AG20443 (cell line): Measurements from ENCODE around the gene GRIP1.

Source experiments
- DNase-seq: peaks from one replicate; pipeline ENCODE4 v3.0.0; 2012; ENCODE audit warnings: low spot score, mixed read lengths

GRIP1 gene

DNA sequence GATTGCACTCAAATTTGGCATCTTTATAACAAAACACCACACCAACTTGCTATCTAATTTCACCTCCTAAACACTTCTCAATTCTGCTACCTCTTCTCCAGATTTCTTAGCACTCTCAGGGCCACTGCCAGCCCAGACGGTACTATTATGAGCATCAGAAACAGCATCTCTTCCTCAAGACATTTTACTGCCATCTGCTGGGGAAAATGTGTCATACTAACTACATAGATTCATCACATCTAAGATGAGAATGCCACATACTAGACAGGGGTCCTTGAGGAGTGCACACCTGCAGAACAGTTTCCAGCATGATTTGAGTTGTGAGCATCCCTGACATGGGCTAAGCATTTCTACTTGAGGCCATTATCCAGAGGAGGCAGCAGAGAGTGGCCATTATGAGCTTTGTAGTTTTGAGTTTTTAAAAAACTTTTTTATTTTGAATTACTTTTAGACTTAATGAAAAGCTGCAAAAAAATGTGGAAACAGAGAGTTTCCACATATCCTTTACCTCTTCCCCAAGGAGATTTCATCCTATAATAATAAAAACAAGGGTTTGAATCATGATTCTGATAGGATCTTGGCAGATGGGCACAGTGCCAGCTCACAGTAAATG lies 15.1 kb upstream of the GRIP1 start:
- peak; percentile 65 for DNase-seq

DNA sequence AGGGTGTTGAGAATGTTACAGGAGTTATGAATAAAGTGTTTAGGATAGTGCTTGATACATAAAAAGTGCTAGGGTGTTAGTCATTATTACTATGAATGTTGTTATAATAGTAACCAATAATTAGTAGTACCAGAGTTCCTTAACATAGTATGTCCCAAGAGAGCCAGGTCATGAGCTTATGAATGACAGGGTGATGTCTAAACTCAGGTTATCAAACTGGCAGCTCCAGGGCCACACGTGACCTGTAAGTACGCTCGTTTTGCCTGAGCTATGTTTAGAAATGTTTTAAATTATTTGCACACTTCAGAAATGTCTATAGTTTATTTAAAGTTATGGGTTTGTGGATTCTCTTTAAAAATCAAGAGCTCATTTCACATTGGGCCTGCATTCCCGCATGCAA lies 14.1 kb upstream of the GRIP1 start:
- DNase-seq = no peak

DNA sequence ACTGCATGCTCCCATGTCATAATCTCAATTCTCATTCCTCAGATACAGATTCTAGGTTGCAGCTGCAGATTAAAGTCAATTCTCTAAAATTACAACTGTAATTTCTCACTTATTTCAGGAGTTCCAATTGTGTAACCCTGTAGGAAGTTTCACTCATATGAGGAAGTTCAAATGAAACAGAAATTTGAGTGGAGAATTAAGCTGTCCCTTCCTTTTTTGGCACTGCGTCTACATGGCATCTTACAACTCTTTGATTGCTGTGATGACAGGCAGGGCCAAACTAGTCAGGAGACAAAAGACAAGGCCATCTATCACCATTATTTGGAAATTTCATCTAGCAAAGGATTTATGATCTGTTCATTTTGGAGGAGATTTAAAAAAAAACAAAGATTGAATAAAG lies 13.3 kb upstream of the GRIP1 start:
- DNase-seq = no peak

DNA sequence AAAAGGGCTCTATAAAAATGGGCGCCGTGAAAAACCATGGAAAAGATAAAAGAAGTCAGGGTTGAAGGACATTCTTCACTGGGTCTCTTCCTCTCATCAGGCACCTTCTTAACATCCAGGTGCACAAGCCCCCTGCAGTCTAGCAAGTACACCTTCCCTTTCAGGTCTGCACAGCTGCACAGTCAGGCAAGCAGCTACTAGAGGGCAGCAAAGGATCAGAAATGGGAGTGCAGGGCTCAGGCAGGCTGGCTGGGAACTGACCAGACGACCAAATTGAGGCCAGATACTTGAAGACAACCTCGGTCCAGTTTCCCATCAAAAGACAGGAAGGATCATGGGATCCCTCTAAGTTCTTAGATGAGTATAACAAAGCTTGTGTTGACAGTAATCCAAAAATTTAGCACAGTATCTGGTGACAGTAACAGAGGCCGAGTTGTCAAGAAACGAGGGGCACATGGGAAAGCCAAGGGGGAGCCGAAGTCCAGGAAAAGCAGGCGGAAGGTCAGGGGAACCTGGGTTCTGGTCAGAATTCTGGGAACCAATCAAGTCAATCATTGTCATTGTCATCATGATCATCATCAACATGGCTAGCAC lies 10.1 kb upstream of the GRIP1 start:
- DNase-seq = peak; percentile 48

DNA sequence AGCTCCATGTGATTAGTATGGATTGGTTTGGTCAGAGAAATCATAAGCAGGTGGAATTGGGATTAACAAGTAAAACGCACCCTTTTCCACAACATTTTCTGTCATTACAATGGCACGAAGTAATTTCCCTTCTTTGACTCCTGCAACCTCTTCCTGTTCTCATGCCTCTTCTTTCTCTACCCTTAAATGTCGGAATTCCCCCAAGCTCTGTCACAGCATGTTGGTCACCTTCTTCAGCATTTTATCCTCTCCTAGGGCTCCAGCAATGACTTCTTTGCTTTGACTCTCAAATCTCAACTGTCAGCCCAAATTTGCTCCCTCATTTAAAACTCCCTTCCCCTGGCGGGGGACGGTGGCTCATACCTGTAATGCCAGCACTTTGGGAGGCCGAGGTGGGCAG lies 5.3 kb upstream of the GRIP1 start:
- no peak for DNase-seq

DNA sequence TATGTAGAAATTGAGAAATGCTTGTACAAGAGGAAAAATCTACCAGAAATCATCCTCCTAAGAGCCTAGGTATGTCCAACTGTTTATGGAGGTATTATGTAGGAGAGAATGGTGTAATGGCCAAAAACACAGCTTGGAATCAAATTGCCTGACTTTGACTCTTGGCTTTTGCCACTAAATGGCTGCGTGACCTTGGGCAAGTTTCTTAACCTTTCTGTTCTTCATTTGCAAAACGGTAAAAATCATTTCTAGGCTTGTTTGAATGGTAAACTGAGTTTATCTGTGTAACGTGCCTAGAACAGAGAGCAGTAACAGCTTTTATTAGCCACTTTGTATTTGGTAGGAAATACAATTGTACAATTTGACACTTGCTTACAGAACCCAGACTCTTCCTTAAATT lies 4.9 kb upstream of the GRIP1 start:
- DNase-seq = no peak

DNA sequence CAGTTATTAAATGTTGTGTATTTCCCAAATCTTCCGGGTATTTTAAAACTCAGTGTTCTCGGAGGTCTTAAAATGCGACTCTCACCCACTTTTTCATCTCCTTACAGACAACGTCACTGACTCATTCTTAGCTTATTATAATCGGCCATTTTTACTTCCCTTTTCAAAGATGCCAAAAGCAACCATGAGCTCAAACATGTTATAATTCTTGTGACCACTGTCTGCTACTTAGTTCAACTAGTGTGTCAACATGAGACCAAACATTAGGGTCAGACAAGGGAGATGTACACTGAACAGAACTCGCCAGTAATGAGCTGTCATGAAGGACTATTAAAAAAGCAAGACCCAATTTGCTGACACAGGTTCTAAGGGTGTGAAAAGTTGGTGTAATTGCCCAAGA lies 4.2 kb upstream of the GRIP1 start:
- no peak for DNase-seq

DNA sequence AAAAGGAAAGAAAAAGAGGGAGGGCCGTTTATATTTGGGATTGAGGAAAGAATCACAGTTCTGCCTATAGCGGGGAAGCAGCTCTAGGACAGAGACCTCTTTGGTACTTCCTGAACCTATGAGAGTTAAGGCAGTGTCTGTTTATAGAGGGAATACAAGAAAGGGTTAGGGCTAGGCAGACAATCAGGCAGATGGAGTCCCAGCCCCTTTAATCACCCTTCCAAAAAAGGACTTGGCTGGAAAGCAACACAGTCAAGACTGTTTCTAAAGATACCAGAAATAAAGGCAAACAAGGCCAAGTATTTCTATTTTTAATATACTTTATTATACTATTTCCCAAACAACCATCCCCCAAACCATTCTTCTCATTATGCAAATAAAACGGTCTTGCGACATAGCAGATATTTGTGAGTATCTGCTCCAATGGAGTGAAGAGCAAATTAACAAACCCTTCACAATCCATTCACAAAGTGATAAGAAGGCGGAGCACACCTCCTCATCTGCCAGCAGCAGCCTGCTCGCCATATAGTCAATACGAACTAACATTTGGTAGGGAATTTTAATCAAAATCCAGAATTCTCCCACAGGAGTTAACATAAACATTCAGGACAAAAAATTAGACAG lies 697 bp upstream of the GRIP1 start:
- no peak for DNase-seq

DNA sequence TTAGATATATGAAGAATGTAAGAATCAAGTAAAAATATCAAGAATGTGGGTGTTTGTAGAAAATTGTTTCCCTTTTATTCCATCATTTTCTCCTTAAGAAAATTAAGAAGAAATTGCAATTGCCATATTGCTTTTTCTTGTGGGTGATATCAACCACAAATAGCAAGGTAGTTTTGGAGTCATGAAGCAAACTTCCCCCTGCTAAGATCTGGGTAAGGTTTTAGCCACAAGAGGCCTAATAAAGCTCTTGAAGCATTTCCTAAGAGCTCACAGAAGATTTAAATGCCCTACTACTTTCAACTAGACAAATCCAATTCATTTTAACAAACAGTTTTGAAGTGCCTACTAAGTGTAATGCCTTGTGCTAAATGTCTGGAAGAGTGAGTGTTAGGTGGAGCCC lies 2.6 kb downstream of the GRIP1 start:
- DNase-seq = no peak

DNA sequence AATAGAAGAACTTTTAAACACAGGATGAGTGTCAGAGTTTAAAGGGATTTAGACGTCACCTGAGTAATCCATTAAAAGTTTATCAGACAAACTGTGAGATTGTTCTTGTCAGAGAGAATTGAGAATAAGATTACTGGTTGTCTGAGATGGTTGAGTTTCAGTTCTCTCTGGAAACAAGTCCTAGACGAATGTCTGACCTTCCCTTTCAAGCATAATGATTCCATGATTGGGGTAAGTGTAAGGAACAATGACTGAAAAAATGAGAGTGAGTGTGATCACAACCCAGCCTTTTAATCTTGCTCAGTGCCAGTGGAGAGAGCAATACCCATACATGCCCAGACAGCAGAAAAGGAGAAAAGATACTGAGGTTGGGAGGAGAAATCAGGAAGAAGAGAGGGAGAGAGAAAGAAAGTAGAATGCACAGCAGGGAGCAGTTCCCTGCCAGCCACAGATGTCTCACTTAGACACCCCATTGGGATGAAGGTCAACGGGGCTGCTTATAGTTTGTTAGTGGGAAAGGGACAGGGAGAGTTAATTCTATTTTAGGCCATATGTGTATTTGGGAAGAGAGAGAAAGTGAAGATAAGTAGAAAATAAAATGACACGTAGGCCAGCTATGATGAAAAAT lies 4.3 kb downstream of the GRIP1 start:
- no peak for DNase-seq

DNA sequence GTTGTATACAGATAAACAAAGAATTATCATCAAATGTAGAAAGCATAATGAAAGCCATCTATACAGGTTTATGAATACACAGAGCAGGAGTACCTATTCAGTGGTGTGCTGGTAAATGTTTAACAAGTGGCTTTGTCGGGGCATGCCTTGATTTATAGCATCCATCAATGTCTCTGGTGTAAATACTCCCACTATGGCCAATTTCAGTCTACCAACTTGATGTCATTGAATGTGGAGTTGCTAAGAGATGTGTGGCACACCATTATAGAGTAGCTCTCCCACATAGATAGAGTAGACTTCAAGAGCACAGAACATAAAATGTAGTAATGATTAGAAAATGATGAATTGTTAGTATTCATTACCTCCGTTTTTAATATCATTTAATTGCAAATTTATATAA lies 9.3 kb downstream of the GRIP1 start:
- DNase-seq = no peak

DNA sequence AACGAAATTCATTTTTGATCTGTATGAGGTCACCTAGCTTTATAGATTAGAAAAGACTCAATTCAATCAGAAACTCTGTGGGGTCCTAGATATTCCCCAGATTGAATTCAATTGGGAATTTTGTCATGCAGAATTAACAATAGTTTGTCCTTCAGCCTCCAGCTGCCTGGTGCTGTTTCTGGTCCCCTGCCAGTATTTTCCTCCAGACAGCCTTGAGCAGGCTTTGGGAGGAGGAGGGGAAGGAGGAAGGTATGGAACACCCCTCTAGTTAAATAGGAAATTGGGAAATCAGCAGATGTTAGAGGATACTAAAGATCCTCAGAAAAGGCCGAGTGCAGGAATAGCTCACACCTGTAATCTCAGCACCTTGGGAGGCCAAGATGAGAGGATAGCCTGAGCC lies 10.6 kb downstream of the GRIP1 start:
- DNase-seq = no peak

DNA sequence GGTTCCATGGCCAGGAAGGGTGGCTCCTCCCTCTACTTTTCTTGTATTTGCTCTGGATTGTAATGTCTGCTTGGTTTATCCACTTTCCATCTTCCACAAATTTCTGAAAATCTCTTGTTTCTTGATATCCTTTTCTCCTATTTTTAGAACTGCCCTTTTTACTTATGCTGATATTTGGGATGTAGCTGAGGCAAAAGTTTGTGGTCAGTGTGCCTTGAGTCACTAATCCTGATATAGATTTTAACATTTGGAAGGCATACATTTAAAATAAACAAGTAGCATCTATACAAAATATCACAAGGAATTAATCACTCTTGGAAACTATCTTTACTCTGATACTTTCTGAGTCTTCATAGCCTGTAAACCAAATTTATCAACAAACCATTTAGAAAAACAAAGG lies 11.0 kb downstream of the GRIP1 start:
- DNase-seq = no peak

DNA sequence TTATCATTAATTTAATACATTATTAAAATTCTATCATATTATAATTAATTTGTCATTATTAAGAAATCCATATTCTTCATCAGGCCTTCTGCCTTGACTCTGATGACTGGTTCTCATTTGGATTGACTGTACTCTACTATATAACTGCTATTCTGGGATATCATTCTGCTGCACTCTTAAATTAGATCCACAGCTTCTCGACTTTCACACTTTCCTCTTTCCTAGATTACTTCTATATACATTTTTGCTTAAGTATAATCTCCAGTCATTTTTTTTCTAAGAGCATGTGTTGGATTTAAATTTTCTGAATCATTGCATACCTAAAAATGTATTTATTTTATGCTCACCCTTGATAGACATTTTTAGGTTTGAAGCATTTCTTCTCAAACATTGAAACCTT lies 12.4 kb downstream of the GRIP1 start:
- DNase-seq = no peak

DNA sequence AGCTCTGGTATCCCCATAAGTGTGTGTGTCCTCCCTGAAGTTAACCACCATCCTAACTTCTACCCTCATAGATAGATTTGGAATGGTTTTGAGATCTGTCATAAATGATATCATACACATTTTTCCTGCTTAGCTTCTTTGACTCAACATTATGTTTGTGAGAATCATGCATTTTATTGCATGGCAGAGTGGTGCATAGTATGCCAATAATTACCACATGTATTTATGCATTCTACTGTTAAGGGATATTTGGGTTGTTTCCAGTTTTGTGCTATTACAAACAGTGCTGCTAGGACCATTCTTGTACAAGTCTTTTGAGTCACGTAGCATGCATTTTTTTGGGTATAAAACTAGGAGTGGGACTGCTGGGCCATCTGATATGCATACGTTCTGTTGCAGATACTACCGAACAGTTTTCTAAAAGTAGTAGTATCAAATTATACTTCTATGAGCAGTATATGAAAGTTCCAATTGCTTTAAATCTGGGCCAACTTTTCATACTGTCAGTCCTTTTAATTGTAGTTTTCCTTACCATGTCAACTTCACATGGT lies 13.4 kb downstream of the GRIP1 start:
- no peak for DNase-seq

DNA sequence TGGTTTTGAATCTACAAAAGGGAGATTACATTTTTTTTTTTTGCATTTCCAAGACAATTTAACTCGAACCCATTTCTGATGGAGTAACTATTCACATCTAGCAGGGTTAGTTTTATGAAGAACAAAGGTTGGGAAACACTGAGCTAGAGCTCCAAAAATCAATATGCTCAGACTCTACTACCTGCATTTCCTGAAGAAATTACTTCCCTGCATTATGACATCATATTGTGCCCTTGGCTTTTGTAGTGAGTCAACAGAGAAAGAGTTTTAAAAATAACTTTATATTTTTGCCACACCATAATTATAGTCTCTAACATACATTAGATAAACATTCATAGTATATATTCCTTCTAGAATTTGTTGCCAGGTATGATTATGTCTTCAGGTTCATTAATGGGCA lies 14.8 kb downstream of the GRIP1 start:
- no peak for DNase-seq

DNA sequence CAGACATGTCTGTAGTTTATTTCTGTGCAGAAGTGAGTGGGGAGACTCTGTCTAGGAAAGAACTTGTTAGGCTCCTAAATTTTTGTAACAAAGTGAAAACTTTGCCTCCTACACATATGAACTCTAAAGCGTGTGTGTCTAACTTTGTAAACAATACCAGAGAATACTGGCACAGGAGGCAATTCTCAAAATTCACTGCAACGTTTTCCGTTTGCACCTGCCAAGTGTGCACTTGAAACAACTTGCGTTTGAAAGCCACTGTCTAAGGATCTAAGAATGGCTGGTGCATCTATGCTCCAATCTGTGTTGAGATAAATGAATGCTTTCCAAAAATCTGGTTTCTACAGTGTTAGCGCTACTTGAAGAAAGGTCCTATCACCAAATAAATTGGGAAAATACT lies 15.3 kb downstream of the GRIP1 start:
- no peak for DNase-seq

DNA sequence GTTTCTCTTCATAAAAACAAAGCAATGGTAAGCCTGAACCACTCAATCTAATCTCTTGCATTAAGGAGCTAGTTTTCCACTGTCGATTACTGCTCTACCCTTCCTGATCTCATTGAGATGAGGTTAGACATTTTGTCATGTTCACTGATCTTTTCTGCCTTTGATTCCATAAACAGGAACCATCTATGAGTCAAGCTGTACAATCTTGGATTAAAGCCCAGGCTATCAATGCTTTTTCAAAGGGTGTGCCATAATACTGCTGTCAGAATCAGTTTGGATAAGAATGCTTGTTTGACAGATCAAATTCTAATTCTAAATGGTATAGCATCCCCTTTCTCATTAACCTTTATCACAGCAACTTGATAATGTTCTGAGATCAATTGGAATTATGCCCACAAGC lies 16.1 kb downstream of the GRIP1 start:
- no peak for DNase-seq

DNA sequence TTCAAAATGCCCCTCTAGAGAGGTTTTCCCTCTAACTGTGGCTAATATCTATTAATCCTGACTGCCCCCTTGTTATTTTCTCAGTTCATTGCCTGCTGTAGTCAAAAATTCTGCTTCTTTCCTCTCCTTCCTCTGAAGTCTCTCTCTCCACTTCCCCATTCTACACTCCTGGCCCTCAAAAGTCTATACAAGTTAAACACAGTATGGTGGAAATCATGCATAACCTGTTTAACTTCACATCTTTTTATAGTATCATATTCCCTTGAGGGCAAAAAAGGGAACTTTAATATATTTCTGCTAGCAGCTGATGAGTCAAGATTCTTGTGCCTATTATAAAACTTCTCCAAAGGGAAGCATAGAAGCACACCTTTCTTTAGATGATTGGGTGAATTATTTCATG lies 16.7 kb downstream of the GRIP1 start:
- no peak for DNase-seq

DNA sequence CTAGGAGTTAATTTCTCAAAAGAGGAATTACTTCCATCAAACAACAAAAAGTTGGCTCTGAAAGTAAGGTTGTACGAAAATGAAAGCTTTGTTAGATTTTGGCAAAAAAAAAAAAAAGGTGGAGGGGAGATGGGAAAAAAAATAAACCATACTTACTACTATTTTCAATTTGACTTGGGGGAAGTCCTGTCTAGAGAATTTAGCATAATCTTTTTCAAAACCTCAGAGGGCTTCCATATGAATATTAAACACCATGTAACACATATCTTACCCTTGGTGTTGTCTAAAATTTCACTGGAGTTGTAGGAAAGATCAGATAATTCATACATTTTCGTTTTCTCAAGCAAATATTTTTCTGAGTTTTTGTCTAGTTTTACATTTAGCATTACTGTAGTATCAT lies 17.5 kb downstream of the GRIP1 start:
- DNase-seq = no peak

DNA sequence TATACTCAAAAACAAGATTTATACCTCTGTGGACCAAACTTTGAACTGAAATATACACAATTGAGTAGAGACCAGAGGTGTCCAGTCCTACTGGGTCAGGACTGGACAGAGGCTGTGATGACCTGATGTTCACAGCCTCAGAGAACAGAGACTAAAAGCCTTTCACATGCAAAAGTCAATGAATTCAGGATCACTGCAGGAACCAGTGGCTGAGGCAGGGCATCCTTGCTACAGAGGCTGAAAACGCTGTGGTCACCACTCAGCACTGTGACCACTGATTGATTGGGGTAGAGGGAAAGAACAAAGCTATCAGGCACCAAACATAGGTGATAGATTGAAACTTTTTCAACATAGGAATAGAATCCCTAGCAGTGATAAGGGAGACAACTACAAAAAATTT lies 25.1 kb downstream of the GRIP1 start:
- no peak for DNase-seq

DNA sequence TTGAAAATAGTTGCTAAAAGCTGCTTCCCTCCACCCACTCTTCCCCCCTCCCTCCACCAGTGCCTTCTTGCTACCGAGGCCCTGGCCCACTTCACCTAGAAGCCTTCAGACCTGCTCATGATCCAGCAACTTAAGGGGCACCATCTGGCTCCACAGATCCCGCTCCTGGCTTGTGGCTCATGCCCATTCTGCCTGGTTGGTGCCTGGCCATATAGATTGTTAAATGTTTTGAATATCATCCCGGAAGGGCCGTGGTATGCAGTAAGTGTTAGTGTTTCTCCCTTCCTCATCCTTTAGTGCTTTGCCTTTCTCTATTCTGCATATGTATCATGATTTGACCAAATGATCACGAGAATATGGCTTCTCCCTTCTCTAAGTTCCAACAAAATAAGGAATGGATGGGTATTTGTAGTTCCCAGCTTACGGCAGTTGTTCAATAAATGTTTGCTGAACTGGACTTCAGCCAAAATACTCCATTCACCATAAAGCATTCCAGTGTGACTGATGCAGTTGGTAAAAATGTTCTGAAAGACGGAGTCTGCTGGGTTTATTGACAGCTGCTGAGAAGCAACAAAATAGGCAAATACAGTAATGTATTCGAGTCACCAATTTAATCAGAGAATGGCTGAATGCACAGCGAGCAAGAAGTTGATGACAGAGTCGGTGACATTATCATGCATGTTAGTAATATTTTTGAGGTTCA lies 30.7 kb downstream of the GRIP1 start:
- DNase-seq = no peak
